ENCODE measurements around the gene SMG6. TPM values are rescaled to one million over a fixed set of nuclear protein-coding genes. Genes with fewer than 3 reads are reported as not detected.

The SMG6 gene
- total and polyA plus RNA-seq, 2 of the 13 experiments (the other 11 are each of a cell fraction or from before 2014, with no cell fraction given): 4.6 to 14.6 TPM

- ChIA-PET POLR2A (interaction anchor here (1.4 kb wide), 1 partner anchor 24 kb away, joined by 4 read pairs; no protein-coding TSS in a partner anchor), CTCF (ENCODE audit: low intra/inter-chr PET ratio, low total read pairs) (no interaction called here)
- ATAC-seq: no peak
Measured at GRCh38 chr17:2020721-2021120, 282.9 kb downstream of the SMG6 start.

More at GRCh38 chr17:2020721-2021120, 282.9 kb downstream of the SMG6 start:
- no peaks in the 10 kb centered on the region for H4K20me1 ChIP-seq (ENCODE audit: insufficient read depth, low read length)
- no peak for FAIRE-seq
- DNase-seq (ENCODE audit: low spot score): no peak
- no peak overlapping the region for H3K4me2 ChIP-seq (ENCODE audit: low read depth, low read length)
- peaks cover 15 to 73% of the 10 kb centered on the region in 2 experiments for H3K27me3 ChIP-seq (ENCODE audit: control insufficient read depth in 1 of 2, insufficient read depth in 2 of 2, low read length in 2 of 2)
- TF ChIP-seq AKNA (CRISPR knock-in tag; IDR thresholded peaks at IDR 0.05; ENCODE audit: borderline replicate concordance): no peak
- TF ChIP-seq SP140L (CRISPR knock-in tag; IDR thresholded peaks at IDR 0.05; ENCODE audit: borderline replicate concordance): no peak
- TF ChIP-seq SETDB1 (CRISPR knock-in tag; IDR thresholded peaks at IDR 0.05; ENCODE audit: borderline replicate concordance): no peak
- no peak for TF ChIP-seq KDM5A (IDR thresholded peaks at IDR 0.05; ENCODE audit: borderline replicate concordance, low read length)
- peaks cover 13% of the 10 kb centered on the region; the same call in 1 of the 2 replicates for H3K4me1 ChIP-seq (ENCODE audit: insufficient read depth, low read length)
- no peak overlapping the region for H3K27ac ChIP-seq (ENCODE audit: extremely low read length, insufficient read depth, low read length)
- BruUV-seq (replicated peaks): no TSS peak
- in situ Hi-C loops (cut with HindIII; ENCODE audit: extremely low pct_ligation_motif_present, low pct_unique_long_range_greater_than_20kb) (no loop called here), intact Hi-C loops (cut with micrococcal nuclease; ENCODE audit: unreplicated experiment) (loop anchor here (10.0 kb wide), 2 partner anchors 46 to 136 kb away; no protein-coding TSS in a partner anchor)
- H3K79me2 ChIP-seq (ENCODE audit: insufficient read depth, low read length): no peaks in the 10 kb centered on the region
- H3K9me3 ChIP-seq (ENCODE audit: low read length): no peaks in the 10 kb centered on the region
- H3K36me3 ChIP-seq (replicated peaks in 1 of 2; ENCODE audit: control insufficient read depth in 1 of 2, insufficient read depth in 2 of 2, low read length in 2 of 2): no peaks in the 10 kb centered on the region
- H3K9ac ChIP-seq (ENCODE audit: insufficient read depth, low read depth, low read length): no peak overlapping the region
- no peak overlapping the region for H2AFZ ChIP-seq (ENCODE audit: low read length)
- no peak overlapping the region for H3K4me3 ChIP-seq (replicated peaks in 1 of 3; ENCODE audit: insufficient read depth in 1 of 3, low read depth in 2 of 3, low read length in 3 of 3)
- 44% methylated on average over 7 of the region's 8 CpGs for WGBS (ENCODE audit: low lambda C conversion rate)

Measured in HepG2 (cell line).